Keratinocyte (primary cell): ENCODE data around the gene CPED1.

Experiments used
- EZH2 ChIP-seq: IDR thresholded peaks from one replicate; pipeline ENCODE4 v1.6.1; 2012; ENCODE audit warnings: inconsistent platforms, mild to moderate bottlenecking, low read length, moderate library complexity
- TF ChIP-seq, protein P1 (sequence below), 3 experiments: IDR thresholded peaks in 1 of 3; conservative IDR thresholded peaks in 1 of 3; optimal IDR thresholded peaks in 1 of 3; 2 replicates in 2 of 3; 3 replicates in 1 of 3; pipeline versions ENCODE3 to v1.5.1; 2011; ENCODE audit warnings: low read length in 3 of 3, mild to moderate bottlenecking in 3 of 3, moderate library complexity in 2 of 3, control low read depth in 1 of 3, inconsistent platforms in 1 of 3; ENCODE audit not compliant: insufficient read depth in 2 of 3; ENCODE audit errors: extremely low read depth in 1 of 3

DNA sequence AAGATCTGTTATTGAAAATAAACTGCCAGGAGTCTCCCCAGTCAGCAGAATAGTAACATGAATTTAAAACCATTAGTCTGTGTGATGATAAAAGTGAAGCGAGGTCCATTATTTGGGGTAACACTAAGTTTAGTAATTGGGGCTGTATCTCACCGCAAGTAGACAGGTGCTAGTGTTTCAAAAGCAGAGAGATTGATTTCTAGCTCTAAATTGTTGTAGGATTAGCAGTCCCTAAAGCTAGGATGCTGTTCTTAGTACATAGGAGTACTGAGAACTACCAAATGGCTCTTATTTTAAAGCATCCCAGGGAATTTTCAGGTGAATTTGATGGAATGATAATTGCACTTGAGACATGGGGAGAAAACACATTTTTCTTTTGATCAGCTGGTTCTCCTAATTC lies 70.5 kb downstream of the CPED1 start:
- TF ChIP-seq, protein P1, sequence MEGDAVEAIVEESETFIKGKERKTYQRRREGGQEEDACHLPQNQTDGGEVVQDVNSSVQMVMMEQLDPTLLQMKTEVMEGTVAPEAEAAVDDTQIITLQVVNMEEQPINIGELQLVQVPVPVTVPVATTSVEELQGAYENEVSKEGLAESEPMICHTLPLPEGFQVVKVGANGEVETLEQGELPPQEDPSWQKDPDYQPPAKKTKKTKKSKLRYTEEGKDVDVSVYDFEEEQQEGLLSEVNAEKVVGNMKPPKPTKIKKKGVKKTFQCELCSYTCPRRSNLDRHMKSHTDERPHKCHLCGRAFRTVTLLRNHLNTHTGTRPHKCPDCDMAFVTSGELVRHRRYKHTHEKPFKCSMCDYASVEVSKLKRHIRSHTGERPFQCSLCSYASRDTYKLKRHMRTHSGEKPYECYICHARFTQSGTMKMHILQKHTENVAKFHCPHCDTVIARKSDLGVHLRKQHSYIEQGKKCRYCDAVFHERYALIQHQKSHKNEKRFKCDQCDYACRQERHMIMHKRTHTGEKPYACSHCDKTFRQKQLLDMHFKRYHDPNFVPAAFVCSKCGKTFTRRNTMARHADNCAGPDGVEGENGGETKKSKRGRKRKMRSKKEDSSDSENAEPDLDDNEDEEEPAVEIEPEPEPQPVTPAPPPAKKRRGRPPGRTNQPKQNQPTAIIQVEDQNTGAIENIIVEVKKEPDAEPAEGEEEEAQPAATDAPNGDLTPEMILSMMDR (optimal IDR thresholded peaks at IDR 0.05 in 1 of 3, IDR thresholded peaks at IDR 0.05 in 1 of 3, conservative IDR thresholded peaks at IDR 0.05 in 1 of 3; ENCODE audit: extremely low read depth in 1 of 3, insufficient read depth in 2 of 3, low read length in 3 of 3) = no peak
- TF ChIP-seq EZH2 = no peak
